GM21381 (cell line): Measurements from ENCODE around the gene ECM1.
A peak's percentile ranks its signal among the peaks of the same experiment; 100 is the strongest.

ENCODE experiments used
- ATAC-seq: cut with Tn5 transposase; IDR thresholded peaks from one replicate; pipeline ENCODE4 v1.9.1; 2021; ENCODE audit warnings: mild to moderate bottlenecking, moderate library complexity; ENCODE audit not compliant: unreplicated experiment

The ECM1 gene

GRCh38 chr1:150543500-150544143 is 35.7 kb downstream of the ECM1 start:
- no peak for ATAC-seq

GRCh38 chr1:150544204-150544603 is 36.3 kb downstream of the ECM1 start:
- ATAC-seq = no peak

GRCh38 chr1:150545486-150546032 is 37.6 kb downstream of the ECM1 start:
- no peak for ATAC-seq

- ATAC-seq = no peak
Observed at GRCh38 chr1:150546294-150546937, 38.5 kb downstream of the ECM1 start.

GRCh38 chr1:150548324-150548631 is 40.4 kb downstream of the ECM1 start:
- ATAC-seq = no peak

GRCh38 chr1:150548632-150549495 is 41.0 kb downstream of the ECM1 start, which contains the start of gene ADAMTSL4:
Gene ADAMTSL4, plus strand, starts transcription at chr1:150549408. Its CDS starts 2,881 bp downstream, at chr1:150552289.
- peak; percentile 47 for ATAC-seq

- no peak for ATAC-seq
Observed at GRCh38 chr1:150549496-150550221, 41.8 kb downstream of the ECM1 start.

- ATAC-seq = no peak
Observed at GRCh38 chr1:150550222-150551050, 42.5 kb downstream of the ECM1 start.

GRCh38 chr1:150551051-150551783 is 43.3 kb downstream of the ECM1 start:
- ATAC-seq = no peak

GRCh38 chr1:150551784-150552127 is 43.8 kb downstream of the ECM1 start:
- ATAC-seq = no peak

- ATAC-seq = no peak
Observed at GRCh38 chr1:150552128-150552910, 44.4 kb downstream of the ECM1 start.

GRCh38 chr1:150552911-150553289 is 45.0 kb downstream of the ECM1 start:
- ATAC-seq = no peak

- no peak for ATAC-seq
Observed at GRCh38 chr1:150553392-150554085, 45.6 kb downstream of the ECM1 start.

- no peak for ATAC-seq
Observed at GRCh38 chr1:150554086-150554452, 46.2 kb downstream of the ECM1 start.

- no peak for ATAC-seq
Observed at GRCh38 chr1:150555198-150555970, 47.5 kb downstream of the ECM1 start.

GRCh38 chr1:150555971-150556865 is 48.3 kb downstream of the ECM1 start:
- no peak for ATAC-seq
